K562 (cell line): ENCODE measurements around the gene NYNRIN. TPM values are rescaled to one million over a fixed set of nuclear protein-coding genes. Genes with fewer than 3 reads are reported as not detected.

ENCODE experiments used
- ATF7 ChIP-seq: fragments of 450-650 bp; IDR thresholded peaks from 2 replicates; pipeline ENCODE4 v1.7.1; 2014; ENCODE audit warnings: mild to moderate bottlenecking, moderate library complexity
- CBFB ChIP-seq: sonication (generic); formaldehyde crosslinking; IDR thresholded peaks from 2 replicates; pipeline ENCODE4 v1.4.0; 2020; ENCODE audit warnings: mild to moderate bottlenecking, missing genetic modification reagents
- E2F1 ChIP-seq: sonication (generic); formaldehyde crosslinking; IDR thresholded peaks from 2 replicates; pipeline ENCODE4 v1.8.1; 2023; ENCODE audit warnings: mild to moderate bottlenecking, missing genetic modification reagents, moderate library complexity
- ELF2 ChIP-seq: fragments of 250-450 bp; sonication (Bioruptor Pico); IDR thresholded peaks from 2 replicates; pipeline ENCODE4 v1.5.0; 2021; ENCODE audit warnings: mild to moderate bottlenecking
- EWSR1 ChIP-seq: fragments of 450-650 bp; IDR thresholded peaks from 2 replicates; pipeline ENCODE4 v1.6.1; 2018; ENCODE audit warnings: borderline replicate concordance, mild to moderate bottlenecking, low read depth, moderate library complexity; ENCODE audit not compliant: partially characterized antibody
- FUS ChIP-seq: fragments of 200-400 bp; formaldehyde crosslinking; optimal IDR thresholded peaks from 2 replicates; pipeline ENCODE3; 2017; ENCODE audit warnings: low read depth, low read length
- HDAC1 ChIP-seq, 2 experiments: fragments of 450-650 bp; IDR thresholded peaks; 2 replicates each; pipeline ENCODE4 v1.6.1; 2016 to 2017; ENCODE audit warnings: inconsistent platforms in 1 of 2, mild to moderate bottlenecking in 1 of 2, moderate library complexity in 1 of 2
- HMGXB4 ChIP-seq: sonication (generic); formaldehyde crosslinking; IDR thresholded peaks from 2 replicates; pipeline ENCODE4 v1.8.1; 2023; ENCODE audit warnings: mild to moderate bottlenecking, missing genetic modification reagents
- KDM5B ChIP-seq: fragments of 200-600 bp; sonication (generic); IDR thresholded peaks from 2 replicates; pipeline ENCODE4 v1.6.1; 2012; ENCODE audit warnings: low read depth, mild to moderate bottlenecking, moderate library complexity, low read length, control low read depth, inconsistent platforms; ENCODE audit not compliant: insufficient replicate concordance
- NFXL1 ChIP-seq: fragments of 450-650 bp; formaldehyde crosslinking; IDR thresholded peaks from 2 replicates; pipeline ENCODE4 v1.4.0; 2021; ENCODE audit warnings: mild to moderate bottlenecking
- REST ChIP-seq, 2 experiments: fragments of 450-650 bp; formaldehyde crosslinking in 1 of 2; IDR thresholded peaks; 2 replicates each; pipeline versions ENCODE4 v1.4.0 to v1.6.1; 2014 to 2020; ENCODE audit warnings: mild to moderate bottlenecking in 2 of 2, borderline replicate concordance in 1 of 2, low read depth in 1 of 2
- ZBTB34 ChIP-seq: fragments of 250-450 bp; sonication (Bioruptor Pico); IDR thresholded peaks from 2 replicates; pipeline ENCODE4 v1.8.0; 2021; ENCODE audit warnings: mild to moderate bottlenecking, moderate library complexity
- ZNF23 ChIP-seq: fragments of 250-450 bp; sonication (Bioruptor Pico); IDR thresholded peaks from 2 replicates; pipeline ENCODE4 v1.4.0; 2020; ENCODE audit warnings: mild to moderate bottlenecking
- ZNF41 ChIP-seq: fragments of 250-450 bp; sonication (Bioruptor Pico); conservative IDR thresholded peaks from 2 replicates; pipeline ENCODE4 v1.4.0; 2020; ENCODE audit warnings: mild to moderate bottlenecking
- ZNF584 ChIP-seq: fragments of 200-800 bp; sonication (Bioruptor generic); IDR thresholded peaks from 2 replicates; pipeline ENCODE4 v1.6.1; 2016; ENCODE audit warnings: low read depth, mild to moderate bottlenecking, missing genetic modification characterization, missing compliant biosample characterization
- polyA plus RNA-seq, 8 experiments: library from polyadenylated mRNA; depleted of rRNA in 4 of 8; stranded (reverse) in 5 of 8; unstranded in 3 of 8; fragments of >200 nt; fragmentation: Nextera tagmentation in 2 of 8; fragmentation: Illumina TruSeq in 1 of 8; extraction: Ambion mirVana in 2 of 8; extraction: Trizol in 1 of 8; gene quantifications; 2 replicates each; pipeline versions ENCODE4 v1.2.1 to v1.2.3, GENCODE V29; 2011 to 2014; ENCODE audit warnings: inconsistent platforms in 1 of 8, missing spikeins in 1 of 8
- total RNA-seq, 7 experiments: library from RNA; depleted of rRNA in 6 of 7; stranded (reverse); fragments of >200 nt in 6 of 7; fragmentation: Illumina TruSeq in 2 of 7; extraction: Trizol in 2 of 7; gene quantifications; 2 replicates each; pipeline versions ENCODE4 v1.2.1 to v1.2.3, GENCODE V29; 2011 to 2021; ENCODE audit warnings: low replicate concordance in 1 of 7

NYNRIN gene
- total and polyA plus RNA-seq, 9 of the 15 experiments (the other 6 are each of a cell fraction or from before 2014, with no cell fraction given): 0.04 to 1.2 (median 0.28) TPM

- TF ChIP-seq ZBTB34 (CRISPR knock-in tag): no peak
- no peak for TF ChIP-seq NFXL1 (CRISPR knock-in tag)
- 0 out of 2 replicates have a peak, but pooled peaks have one; percentile 35 for TF ChIP-seq CBFB
- TF ChIP-seq ZNF23 (CRISPR knock-in tag): no peak
- no peak for TF ChIP-seq FUS
- no peak for TF ChIP-seq E2F1
- TF ChIP-seq ELF2: no peak
- TF ChIP-seq HDAC1 (IDR thresholded peaks at IDR 0.05): no peak
- TF ChIP-seq REST (IDR thresholded peaks at IDR 0.05; ENCODE audit: borderline replicate concordance): peak; percentile 80
- TF ChIP-seq REST (CRISPR knock-in tag; IDR thresholded peaks at IDR 0.05; ENCODE audit: low read depth): no peak
- no peak for TF ChIP-seq ZNF41 (CRISPR knock-in tag)
- TF ChIP-seq ZNF584 (CRISPR knock-in tag): no peak
- TF ChIP-seq EWSR1: no peak
- no peak for TF ChIP-seq HMGXB4
- TF ChIP-seq KDM5B: no peak
- TF ChIP-seq ATF7: 0 out of 2 replicates have a peak, but pooled peaks have one; percentile 20
Observed at GRCh38 chr14:24431569-24432258, 32.9 kb downstream of the NYNRIN start (continued).
